Measurements from ENCODE around the gene OR8D2. TPM values are rescaled to one million over a fixed set of nuclear protein-coding genes. Genes with fewer than 3 reads are reported as not detected.

Gene OR8D2
- total RNA-seq, 1 donor from 2014 or later = not detected

GRCh38 chr11:124297921-124298320 is 22.1 kb downstream of the OR8D2 start:
- no peaks in the 10 kb centered on the region for H3K36me3 ChIP-seq
- no peaks in the 10 kb centered on the region for H3K4me1 ChIP-seq
- TF ChIP-seq, protein P1, sequence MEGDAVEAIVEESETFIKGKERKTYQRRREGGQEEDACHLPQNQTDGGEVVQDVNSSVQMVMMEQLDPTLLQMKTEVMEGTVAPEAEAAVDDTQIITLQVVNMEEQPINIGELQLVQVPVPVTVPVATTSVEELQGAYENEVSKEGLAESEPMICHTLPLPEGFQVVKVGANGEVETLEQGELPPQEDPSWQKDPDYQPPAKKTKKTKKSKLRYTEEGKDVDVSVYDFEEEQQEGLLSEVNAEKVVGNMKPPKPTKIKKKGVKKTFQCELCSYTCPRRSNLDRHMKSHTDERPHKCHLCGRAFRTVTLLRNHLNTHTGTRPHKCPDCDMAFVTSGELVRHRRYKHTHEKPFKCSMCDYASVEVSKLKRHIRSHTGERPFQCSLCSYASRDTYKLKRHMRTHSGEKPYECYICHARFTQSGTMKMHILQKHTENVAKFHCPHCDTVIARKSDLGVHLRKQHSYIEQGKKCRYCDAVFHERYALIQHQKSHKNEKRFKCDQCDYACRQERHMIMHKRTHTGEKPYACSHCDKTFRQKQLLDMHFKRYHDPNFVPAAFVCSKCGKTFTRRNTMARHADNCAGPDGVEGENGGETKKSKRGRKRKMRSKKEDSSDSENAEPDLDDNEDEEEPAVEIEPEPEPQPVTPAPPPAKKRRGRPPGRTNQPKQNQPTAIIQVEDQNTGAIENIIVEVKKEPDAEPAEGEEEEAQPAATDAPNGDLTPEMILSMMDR (IDR thresholded peaks at IDR 0.05) = no peak
- TF ChIP-seq POLR2A (IDR thresholded peaks at IDR 0.05) (no peak), POLR2AphosphoS5 (IDR thresholded peaks at IDR 0.05; ENCODE audit: insufficient read depth in 1 of 2, low read depth in 1 of 2) (no peak)
- no peaks in the 10 kb centered on the region for H3K27me3 ChIP-seq
- no peaks in the 10 kb centered on the region for H3K9me3 ChIP-seq
- DNase-seq (ENCODE audit: extremely low spot score in 2 of 2) = no peak
- H3K27ac ChIP-seq = no peak overlapping the region
- intact Hi-C loops (cut with DNase I) = no loop called here
- no peak overlapping the region for H3K4me3 ChIP-seq

GRCh38 chr11:124296016-124296415 is 24.0 kb downstream of the OR8D2 start:
- TF ChIP-seq POLR2AphosphoS5 (IDR thresholded peaks at IDR 0.05; ENCODE audit: insufficient read depth in 1 of 2, low read depth in 1 of 2) = no peak
- TF ChIP-seq, protein P1 (IDR thresholded peaks at IDR 0.05) = no peak
- TF ChIP-seq POLR2A (IDR thresholded peaks at IDR 0.05) = no peak
- H3K27me3 ChIP-seq = no peaks in the 10 kb centered on the region
- H3K4me1 ChIP-seq = no peaks in the 10 kb centered on the region
- H3K36me3 ChIP-seq = no peaks in the 10 kb centered on the region
- H3K4me3 ChIP-seq = no peak overlapping the region
- H3K27ac ChIP-seq = no peak overlapping the region
- DNase-seq (ENCODE audit: extremely low spot score in 2 of 2) = no peak
- H3K9me3 ChIP-seq = no peaks in the 10 kb centered on the region
- intact Hi-C loops (cut with DNase I) = no loop called here

GRCh38 chr11:124294687-124295086 is 25.3 kb downstream of the OR8D2 start:
- Histone ChIP-seq H3K27ac (no peak overlapping the region), H3K4me1 (no peaks in the 10 kb centered on the region), H3K4me3 (no peak overlapping the region), H3K9me3 (no peaks in the 10 kb centered on the region), H3K27me3 (no peaks in the 10 kb centered on the region), H3K36me3 (no peaks in the 10 kb centered on the region)
- intact Hi-C loops (cut with DNase I) = no loop called here
- TF ChIP-seq, protein P1 (IDR thresholded peaks at IDR 0.05) = no peak
- TF ChIP-seq POLR2A (IDR thresholded peaks at IDR 0.05) = no peak
- TF ChIP-seq POLR2AphosphoS5 (IDR thresholded peaks at IDR 0.05; ENCODE audit: insufficient read depth in 1 of 2, low read depth in 1 of 2) = no peak
- DNase-seq (ENCODE audit: extremely low spot score in 2 of 2) = no peak

DNA sequence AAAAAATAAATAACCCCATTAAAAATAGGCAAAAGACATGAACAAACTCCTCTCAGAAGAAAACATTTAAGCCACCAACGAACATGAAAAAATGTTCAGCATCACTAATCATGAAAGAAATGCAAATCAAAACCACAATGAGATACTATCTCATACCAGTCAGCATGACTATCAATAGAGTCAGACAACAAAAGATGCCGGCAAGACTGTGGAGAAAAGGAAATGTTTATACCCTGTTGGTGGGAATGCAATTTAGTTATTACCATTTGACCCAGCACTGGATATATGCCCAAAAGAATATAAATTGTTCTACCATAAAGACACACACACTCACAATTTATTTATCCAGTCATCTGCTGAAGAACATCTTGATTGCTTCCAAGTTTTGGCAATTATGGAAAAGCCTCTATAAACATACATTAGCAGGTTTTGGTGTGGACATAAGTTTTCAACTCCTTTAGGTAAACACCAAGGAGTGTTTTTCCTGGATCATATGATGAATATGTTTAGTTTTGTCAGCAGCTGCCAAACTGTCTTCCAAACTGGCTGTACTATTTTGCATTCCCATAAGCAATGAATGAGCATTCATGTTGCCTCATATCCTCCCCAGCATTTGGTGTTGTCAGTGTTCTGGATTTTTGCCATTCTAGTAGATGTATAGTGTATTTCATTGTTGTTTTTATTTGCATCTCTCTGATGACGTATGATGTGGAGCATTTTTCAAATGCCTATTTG is 34.2 kb downstream of the OR8D2 start:
- TF ChIP-seq POLR2A (IDR thresholded peaks at IDR 0.05) = no peak
- TF ChIP-seq, protein P1 (IDR thresholded peaks at IDR 0.05) = no peak
- no peak for TF ChIP-seq POLR2AphosphoS5 (IDR thresholded peaks at IDR 0.05; ENCODE audit: insufficient read depth in 1 of 2, low read depth in 1 of 2)
- H3K9me3 ChIP-seq = no peaks in the 10 kb centered on the region
- no peak overlapping the region for H3K27ac ChIP-seq
- H3K36me3 ChIP-seq = no peaks in the 10 kb centered on the region
- H3K27me3 ChIP-seq = no peaks in the 10 kb centered on the region
- no peak overlapping the region for H3K4me3 ChIP-seq
- no peak for DNase-seq (ENCODE audit: extremely low spot score in 2 of 2)
- no peaks in the 10 kb centered on the region for H3K4me1 ChIP-seq
- intact Hi-C loops (cut with DNase I) = no loop called here

- H3K4me1 ChIP-seq = no peaks in the 10 kb centered on the region
- no peaks in the 10 kb centered on the region for H3K9me3 ChIP-seq
- H3K36me3 ChIP-seq = no peaks in the 10 kb centered on the region
- H3K27me3 ChIP-seq = no peaks in the 10 kb centered on the region
- no peak overlapping the region for H3K27ac ChIP-seq
- no peak for DNase-seq (ENCODE audit: extremely low spot score in 2 of 2)
- no peak for TF ChIP-seq POLR2A (IDR thresholded peaks at IDR 0.05)
- no peak for TF ChIP-seq POLR2AphosphoS5 (IDR thresholded peaks at IDR 0.05; ENCODE audit: insufficient read depth in 1 of 2, low read depth in 1 of 2)
- TF ChIP-seq, protein P1 (IDR thresholded peaks at IDR 0.05) = no peak
- intact Hi-C loops (cut with DNase I) = no loop called here
- no peak overlapping the region for H3K4me3 ChIP-seq
Measured at GRCh38 chr11:124278261-124278660, 41.7 kb downstream of the OR8D2 start.

All from vagina (tissue), 2 donors.